Mucosa of gallbladder (tissue), 1 donor: ENCODE measurements around the gene RALGAPA2. TPM values are rescaled to one million over a fixed set of nuclear protein-coding genes. Genes with fewer than 3 reads are reported as not detected.

ENCODE experiments used
- DNase-seq: peaks from one replicate; pipeline ENCODE4 v3.0.0-alpha.2; 2020; ENCODE audit warnings: low spot score
- total RNA-seq: library from RNA; stranded (reverse); gene quantifications from one replicate; pipeline ENCODE4 v1.2.1, GENCODE V29; 2021
- donor health status: DM: no; HTN: no; CAD: no.

The RALGAPA2 gene
- total RNA-seq, 1 donor from 2014 or later = 76.9 TPM

DNA sequence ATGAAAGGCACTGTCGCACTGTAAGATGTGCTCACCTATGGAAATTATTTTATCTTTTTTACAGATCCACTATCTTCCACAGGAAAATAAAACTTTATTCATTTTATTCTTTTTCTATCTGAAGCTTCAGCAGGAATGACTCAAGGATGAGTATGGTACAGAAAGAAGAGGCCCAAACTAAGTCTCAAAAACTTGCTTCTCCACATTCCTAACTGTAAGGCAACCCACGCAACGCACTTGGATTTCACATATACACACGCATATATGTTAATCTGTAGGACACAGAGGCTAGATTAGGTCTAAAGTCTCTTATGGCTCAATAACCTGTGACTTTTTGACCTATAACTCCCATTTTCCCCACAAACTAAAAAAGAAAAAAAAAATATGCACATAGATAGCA, 81.9 kb downstream of the RALGAPA2 start:
- no peak for DNase-seq

DNA sequence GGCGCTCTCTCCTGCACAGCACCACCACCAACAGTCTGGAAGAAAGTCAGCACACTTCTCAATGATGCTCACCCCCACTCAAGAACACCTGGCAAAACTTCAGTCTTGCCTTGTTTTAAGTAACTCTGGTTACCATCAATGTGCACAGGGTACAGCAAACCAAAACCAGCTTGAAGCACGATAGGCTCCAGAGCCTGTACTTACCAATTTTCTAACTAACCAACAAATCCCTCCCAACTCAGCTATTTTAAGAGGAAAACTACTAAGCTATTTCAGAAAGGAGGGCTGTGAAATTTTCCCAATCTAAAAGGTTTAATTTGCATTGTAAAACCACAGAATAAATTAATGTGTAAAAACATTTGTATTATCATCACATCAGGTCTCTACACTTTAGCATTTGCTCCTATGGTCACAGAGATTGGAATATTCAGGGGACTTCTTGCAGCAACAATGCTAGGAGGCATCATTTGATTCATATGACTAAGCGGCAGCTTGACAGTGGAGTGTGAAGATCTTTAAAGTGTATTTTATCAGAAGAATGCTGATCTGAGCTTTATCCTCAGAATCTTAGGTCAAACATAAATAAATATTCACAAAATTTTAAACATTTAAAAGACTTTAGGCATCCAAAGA, 82.8 kb downstream of the RALGAPA2 start:
- DNase-seq = no peak

DNA sequence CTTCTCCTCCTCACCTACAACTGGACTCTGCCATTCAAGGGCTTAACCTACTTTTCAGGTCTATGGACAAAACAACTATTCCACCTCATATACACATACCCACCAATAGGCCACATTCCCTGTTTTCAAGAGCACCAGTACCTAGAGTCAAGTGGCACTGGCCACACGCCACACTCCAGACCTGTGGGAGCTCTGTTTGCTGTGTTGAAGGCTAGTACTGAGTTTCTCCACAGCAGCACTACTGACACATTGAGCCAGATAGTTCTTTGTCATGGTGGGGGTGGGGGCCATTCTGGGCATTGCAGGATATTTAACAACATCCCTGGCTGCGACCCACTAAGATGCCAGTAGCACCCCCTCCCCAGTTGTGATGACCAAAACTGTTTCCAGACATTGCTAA, 84.1 kb downstream of the RALGAPA2 start:
- no peak for DNase-seq

DNA sequence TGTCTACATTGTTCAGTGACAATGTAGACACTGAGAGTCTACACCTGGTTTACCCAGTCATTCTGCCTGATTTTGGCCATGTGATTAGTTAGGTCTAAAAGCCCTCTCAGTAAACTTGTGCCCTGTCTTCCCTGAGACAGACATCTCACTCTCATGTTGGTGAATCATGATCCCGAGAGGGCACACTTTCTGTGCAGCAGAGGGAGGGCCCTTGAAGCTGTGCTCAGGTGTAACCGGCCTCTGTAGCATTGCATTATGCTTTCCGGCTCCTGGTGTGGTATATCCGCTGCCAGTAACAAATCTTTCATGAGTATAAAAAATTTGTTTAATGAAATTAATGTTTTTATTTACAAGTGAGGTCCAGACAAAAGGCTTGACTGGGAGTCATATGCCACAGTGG, 85.0 kb downstream of the RALGAPA2 start:
- no peak for DNase-seq

- no peak for DNase-seq
Measured at GRCh38 chr20:20624914-20625313, 87.5 kb downstream of the RALGAPA2 start.

DNA sequence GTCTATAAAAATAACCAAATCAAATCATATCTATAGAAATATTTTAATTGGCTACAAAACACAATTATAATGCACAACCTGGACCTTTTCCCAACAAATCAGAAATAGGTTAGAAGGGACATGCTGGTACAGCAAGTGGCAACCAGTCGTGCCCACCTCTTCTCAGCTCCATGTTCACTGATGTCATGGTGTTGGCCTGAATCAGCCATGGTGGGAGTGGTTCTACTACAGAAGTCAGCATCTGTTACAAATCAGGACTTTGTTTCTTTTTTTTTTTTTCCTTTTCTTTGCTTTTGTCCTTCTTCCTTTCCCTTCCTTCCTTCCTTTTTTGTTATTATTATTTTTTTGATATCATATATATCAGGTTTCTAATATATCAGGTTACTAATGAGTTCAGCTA, 91.2 kb downstream of the RALGAPA2 start:
- DNase-seq = no peak

DNA sequence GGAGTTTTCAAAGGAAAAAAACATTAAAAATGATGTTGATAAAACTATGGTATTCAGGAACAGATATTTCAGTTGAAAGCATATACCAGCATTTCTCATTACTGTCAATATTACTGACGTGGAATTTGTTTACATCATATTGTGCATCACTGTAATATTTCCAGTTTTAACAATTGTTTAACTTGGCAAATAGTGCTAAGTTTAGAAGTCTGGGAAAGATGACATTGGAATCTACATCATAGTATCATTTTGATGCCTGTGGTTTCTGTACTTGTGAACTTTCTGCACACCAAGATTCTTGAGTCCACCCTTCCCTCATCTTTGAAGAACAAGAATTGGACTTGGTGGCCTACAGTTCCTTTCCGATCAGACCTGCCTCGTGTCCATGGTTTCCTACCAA, 98.1 kb downstream of the RALGAPA2 start:
- no peak for DNase-seq

DNA sequence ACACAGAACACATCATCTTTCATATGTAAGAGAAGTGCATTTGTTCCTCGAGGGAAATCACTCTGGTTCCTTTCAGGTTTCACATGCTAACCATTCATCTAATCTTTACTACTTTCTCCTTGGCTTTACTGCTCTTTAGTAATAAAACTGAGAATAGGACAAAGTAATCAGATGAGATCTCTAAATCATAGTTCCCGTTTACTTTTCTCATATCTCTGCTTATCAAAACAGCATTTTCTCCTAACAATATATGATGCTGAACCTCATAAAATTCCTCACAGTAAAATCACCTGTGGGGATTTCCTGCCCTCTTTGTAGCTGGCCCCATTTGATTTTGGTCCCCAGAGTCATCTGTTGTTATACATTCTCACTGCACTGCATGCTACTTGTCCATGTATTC, 100.2 kb downstream of the RALGAPA2 start:
- DNase-seq = no peak

DNA sequence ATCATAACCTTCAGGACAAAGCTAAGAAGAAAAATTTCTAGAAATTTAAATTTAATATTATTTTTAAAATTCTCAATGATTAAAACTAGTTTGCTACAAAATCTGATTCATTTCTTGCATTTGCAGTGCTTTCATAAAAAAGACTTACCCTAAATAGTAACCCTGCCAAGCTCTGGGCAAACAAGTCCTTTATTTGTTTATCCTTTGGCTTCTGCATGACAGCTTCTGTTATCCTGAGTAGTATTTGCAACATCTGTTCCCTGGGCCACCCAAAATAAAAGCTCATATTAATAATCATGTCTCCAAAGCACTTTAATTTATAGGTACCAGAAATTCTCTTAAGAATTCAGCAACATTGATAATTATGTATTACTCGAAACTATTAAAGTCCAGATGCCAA, 101.3 kb downstream of the RALGAPA2 start:
- DNase-seq = no peak

GRCh38 chr20:20609522-20609921, 102.9 kb downstream of the RALGAPA2 start:
- no peak for DNase-seq

GRCh38 chr20:20608641-20609040, 103.8 kb downstream of the RALGAPA2 start:
- DNase-seq = no peak

DNA sequence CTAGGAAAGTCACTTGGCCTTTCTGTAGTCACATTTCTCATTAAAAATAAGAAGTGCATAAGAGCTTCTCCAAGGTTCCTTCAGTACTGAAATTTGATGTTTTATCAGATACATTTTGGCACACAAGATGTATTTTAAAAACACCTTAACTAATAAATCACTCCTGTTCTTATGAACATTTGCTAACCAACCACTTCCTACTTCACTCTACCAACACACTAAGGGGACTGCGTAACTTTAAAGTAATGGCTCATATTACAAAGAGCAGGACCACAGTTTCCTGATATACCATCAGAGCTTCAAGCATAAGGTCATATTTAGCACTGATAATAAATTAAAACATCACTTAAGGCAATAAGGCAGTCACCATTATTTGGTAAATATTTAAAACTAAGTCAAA, 104.4 kb downstream of the RALGAPA2 start:
- DNase-seq = no peak

DNA sequence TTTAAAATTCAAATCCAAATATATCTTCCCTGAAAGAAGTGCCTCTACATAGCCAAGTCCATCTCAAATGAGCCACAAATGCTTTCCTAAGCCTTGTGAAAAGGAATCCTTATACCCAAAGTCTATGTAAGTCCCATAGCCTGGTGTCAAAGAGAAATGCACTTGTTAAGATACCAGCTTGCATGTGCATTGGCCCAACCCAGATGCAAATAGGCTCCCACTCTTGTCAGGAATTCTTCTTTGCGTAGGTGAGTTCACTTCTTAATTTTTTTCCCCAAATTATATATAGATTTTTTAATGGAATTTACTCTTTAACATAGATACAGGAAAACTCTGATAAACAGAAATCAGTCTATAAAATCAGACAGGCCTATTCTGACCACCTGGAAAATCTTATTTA, 105.6 kb downstream of the RALGAPA2 start:
- DNase-seq = no peak

- DNase-seq = no peak
Measured at GRCh38 chr20:20606050-20606449, 106.4 kb downstream of the RALGAPA2 start.

- no peak for DNase-seq
Measured at GRCh38 chr20:20604907-20605306, 107.5 kb downstream of the RALGAPA2 start.

DNA sequence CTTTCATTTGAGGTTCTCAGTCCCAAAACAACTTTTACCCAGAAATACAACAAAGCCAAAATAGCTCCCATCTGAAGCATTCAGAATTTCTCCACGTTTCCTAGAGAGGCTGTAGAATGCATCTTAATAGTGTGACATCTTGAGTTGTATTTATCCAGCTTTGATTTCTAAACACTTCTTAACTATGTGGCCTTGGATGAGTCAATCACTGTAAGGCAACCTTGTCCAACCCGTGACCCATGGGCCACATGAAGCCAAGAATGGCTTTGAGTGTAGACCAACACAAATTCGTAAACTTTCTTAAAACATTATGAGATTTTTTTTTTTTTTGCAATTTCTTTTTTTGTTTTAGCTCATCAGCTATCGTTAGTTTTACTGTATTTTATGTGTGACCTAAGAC, 108.1 kb downstream of the RALGAPA2 start:
- DNase-seq = no peak

DNA sequence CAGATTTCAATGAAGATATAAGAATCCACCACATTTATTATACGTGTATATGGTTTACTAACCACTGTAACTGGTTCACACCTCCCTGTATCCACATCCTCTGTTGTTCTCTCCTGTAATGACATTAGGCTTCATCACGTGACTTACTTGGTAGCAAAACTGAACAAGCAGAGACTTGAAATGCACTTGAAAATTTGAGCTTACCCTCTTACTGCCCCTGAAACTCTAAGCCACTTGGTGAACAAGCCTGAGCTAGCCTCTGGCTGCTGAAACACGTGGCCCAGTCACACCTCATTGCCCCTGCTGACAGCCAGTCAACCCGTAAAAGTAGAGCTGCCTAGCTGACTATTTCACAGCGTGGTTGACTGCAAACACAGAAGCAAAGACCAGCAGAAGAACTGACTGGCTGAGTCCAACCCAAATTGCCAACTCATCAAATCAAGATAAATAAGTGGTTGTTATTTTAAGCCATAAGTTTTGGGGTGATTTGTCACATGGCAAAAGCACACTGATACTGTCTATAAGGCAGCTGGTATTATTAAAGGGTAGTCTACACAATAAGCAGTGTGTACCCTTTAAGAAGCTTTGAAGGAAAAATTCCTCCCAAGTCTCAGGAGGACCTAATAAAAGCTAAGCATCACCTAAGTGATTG, 109.0 kb downstream of the RALGAPA2 start:
- no peak for DNase-seq

DNA sequence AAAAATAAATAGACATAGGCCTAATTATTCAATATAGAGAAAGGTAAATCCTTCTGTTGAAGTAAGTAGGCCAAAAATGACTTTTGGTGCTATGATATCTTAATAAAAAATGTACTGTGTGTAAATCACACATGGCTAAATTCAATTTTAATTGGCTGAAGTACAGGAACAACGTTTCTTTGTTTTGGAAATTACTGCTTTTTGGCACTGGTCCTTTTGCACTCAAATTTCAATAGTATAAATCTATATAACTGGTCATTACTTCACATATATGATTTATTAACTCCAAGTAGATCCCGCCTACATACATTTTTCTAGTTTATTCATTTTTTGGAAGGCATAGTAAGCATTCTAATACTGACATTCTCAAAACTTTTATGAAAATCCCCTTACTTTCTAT, 114.5 kb downstream of the RALGAPA2 start:
- DNase-seq = no peak

DNA sequence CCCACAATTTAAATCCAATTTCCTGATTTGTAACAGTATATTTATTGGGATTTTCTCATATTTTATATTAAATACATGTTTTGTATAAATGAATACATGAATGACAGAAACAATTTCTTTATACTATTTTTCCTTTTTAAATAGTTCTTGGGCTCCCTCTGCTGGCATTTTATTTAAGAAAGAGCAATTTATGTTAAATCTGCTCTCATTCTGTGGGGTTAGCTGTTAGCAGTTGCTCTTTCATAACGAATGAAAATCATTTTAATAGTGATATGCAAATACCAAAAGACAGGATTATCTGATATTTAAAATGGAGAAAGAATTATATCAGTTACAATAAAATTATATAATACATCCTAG, 118.3 kb downstream of the RALGAPA2 start:
- no peak for DNase-seq

DNA sequence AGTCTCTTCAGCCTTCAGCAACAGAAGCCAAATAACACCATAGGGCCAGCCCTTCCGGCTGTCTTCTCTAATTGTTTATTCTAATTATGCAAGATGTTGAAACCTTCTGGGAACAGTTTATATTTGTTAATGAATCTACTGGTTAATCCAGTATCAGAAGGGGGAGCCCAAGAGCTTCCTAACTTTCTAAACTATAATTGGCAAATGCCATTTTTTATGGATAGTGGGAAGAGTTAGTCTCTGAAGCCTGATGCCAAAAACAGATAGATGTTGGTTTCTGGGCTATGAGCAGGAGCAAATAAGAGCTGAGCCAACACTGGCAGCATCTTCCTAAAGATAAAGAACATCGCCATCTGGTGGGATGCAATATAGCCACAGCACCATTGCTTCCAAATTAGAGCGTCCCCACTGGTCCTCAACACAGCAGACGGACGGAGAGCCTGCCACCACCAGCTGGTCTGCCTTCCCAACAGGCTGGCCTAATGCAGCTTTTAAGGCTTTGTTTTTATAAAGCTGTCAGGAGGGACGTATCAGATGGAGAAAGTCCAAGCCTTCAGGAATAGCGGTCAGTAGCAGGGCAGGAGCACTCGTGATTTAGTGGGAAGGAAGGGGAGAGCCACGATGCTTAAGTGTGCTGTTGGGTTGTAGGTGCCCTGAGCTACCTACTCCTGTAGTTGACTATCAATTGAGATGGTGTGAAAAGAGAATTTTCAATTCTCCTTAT, 118.8 kb downstream of the RALGAPA2 start:
- DNase-seq = no peak

DNA sequence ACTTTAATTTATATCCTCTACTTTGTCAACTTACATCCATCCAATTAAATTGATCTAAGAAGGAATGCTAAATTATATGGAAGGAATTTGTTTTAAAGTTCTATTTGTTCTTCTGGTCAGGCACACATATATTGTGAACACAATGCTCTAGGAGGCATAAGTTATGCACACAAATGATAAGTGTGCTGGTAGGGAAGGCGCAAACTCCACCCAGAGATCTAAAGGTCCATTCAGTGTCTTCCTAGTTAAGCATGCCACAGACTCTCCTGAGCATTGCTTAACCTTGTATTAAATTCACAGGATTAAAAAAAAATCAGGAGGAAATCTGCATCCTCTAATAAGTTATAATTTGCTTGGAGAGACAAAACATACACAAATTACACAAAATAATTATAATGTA, 127.3 kb downstream of the RALGAPA2 start:
- DNase-seq = no peak

GRCh38 chr20:20582734-20583133, 129.7 kb downstream of the RALGAPA2 start:
- DNase-seq = no peak

- no peak for DNase-seq
Measured at GRCh38 chr20:20580139-20580538, 132.3 kb downstream of the RALGAPA2 start.
